DMS114 treated with DMSO at 0.1 percent for 48 hours (cell line): ENCODE data around the gene TEX19.
"Not testable (repeated sequence)": the region's sequence is repeated elsewhere in the genome, so short reads cannot be mapped to it uniquely, and the experiment has no call there.

Experiments used
- DNase-seq: peaks from one replicate; lab custom pipeline; 2025; ENCODE audit not compliant: unreplicated experiment; lab: John Stamatoyannopoulos, UW

TEX19 gene

DNA sequence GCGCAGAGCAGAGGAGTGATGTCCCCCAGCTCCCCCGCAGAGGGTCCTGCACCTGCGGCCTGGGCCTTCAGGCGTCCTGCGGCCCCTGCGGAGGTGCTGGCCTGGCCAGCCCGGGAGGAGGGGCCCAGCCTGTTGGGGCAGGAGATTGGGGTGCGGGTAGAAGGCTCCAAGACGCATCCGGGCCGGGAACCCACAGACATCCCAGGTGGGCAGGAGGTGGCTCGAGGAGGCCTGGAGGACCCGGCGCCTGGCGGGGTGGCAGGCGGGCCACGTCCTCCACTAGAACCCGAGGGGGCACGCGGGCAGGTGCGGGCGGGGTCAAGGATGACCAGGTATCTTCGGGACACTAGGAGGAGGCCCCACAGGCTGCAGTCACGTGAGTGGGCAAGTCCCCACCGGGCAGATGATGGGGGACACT, 24.8 kb upstream of the TEX19 start:
- DNase-seq: no peak

DNA sequence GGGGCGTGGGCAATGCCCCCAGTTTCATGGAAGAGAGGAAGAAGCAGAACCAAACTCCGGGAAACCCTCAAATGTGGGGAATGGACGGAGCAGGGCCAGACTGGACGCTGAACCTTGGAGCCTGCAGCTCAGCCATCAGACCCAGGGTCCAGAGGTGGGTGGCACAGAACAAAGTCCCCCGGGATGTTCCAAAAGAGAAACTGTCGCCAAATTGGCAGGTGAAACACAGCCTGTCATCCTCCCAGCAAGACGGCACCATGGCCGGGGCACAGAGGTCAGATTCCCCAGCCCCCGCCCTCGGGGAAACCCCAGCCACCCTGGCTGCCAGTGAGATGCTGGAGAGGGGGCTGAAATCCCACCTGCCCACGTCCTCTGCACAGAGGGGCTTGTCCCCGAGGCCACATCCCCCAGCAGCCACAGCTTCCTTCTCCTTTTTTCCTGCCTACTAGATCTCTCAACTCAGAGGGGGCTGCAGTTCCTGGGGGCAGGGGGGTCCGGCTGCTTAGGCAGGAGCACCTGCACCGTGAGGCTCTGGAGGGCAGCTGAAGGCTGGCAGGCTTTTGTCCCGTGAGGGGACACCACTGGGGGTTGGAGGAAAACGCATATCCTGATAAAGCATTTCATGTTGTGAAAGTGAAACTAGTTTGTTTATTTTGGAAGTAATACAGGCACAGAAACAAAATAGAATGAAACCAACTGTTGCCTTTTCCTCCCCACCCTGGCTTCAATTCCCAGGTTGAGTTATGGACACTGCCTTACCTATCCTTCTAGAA, 24.2 kb upstream of the TEX19 start:
- no peak for DNase-seq

DNA sequence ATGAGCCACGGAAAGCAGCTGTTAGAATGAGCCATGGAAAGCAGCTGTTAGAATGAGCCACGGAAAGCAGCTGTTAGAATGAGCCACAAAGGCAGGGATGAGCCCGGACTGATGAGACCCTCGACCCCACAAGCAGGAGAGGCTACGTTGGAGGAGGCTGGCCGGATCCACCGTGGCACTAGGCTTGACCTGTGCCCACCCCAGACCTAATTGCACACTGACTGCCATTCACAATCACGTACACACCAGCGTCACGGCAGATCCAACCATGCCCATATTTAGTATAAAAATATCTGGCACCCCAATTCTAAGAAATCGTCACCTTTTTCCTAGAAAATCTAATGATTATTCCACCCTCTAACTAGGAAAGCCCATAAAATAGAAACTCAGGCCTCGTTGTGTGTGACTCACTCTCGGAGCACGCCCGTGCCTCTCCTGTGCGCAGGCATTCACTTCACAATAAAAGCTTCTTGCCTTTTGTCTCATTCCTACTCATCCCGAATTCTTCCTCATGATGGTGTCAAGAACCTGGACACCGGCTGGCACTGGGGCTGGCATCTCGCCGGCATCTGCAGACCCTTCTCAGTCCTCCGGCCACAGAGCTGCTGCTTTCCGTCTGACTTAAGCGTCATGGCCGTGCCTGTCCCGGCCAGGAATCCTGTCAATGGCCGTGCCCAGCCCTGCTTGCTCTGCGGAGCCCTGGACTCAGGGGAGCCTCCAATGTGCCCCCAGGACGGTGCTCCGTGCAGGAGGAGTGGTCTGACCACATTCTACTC, 20.0 kb upstream of the TEX19 start:
- no peak for DNase-seq

DNA sequence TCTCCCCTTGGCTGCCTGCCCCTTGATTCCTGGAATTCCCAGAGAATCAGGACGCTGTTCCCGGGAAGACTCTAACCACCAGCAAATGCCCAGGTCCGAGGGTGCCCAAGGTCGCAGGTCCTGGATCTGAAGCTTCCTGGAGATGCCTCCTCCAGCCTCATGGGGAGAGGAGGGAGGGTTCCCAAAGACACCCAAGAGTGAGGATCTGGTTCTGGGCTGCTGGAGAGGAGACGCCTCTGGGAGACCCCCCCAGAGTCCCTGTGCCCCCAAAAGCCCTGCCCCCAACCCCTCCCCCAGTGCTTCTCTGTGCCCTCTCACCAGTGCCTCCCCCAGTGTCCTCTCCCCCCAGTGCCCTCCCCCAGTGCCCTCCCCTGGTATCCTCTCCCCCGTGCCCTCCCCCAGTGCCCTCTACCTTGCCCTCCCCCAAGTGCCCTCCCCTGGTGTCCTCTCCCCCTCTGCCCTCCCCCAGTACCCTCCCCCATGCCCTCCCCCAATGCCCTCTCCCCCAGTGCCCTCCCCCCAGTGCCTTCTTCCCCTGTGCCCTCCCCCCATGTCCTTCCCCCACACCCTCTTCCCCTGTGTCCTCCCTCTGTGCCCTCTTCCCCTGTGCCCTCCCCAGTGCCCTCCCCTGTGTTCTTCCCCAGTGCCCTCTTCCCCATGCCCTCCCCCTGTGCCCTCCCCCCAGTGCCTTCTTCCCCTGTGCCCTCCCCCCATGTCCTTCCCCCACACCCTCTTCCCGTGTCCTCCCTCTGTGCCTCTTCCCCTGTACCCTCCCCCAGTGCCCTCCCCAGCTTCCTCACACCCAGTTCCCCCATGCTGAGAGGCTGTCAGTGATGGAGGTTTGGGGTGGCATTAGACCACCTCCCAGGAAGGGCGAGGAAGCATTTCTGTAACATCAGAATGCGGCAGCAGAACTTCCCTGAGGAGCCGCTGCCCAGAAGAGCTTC, 19.1 kb upstream of the TEX19 start:
- no peak for DNase-seq

DNA sequence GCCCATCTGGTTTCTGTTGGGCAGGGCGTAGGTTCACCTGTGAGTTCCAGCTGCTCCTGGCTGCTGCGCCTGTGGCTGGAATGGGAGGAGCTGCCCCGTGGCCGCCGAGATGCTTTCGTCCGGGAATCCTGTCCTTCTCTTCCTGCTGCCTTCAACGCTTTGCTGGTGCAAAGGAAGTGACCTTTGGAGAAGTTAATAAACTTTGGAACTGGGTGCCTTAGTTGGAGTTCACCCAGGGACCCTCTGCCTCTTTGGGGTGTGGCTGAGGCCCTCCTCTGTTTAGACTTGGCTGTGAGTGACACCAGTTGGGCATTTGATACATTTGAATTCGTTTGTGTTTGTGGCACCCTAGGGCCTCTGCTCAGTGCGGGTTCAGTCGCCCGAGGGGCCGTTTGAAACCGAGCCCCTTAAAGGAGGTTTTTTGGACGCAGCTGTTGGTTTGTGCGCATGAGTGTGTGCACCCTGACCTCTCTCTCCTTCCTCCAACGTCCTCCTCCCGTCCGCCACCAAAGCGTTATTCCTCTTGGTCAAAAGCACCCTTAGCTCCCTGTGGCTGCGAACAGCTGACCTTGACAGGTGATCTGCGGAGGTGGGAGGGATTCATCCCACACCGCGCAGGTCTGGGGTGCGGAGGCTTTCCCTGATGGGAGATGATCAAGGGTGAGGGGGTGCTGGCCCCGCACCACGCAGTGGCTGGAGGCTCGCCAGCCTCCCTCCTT, 16.5 kb upstream of the TEX19 start:
- DNase-seq: no peak

DNA sequence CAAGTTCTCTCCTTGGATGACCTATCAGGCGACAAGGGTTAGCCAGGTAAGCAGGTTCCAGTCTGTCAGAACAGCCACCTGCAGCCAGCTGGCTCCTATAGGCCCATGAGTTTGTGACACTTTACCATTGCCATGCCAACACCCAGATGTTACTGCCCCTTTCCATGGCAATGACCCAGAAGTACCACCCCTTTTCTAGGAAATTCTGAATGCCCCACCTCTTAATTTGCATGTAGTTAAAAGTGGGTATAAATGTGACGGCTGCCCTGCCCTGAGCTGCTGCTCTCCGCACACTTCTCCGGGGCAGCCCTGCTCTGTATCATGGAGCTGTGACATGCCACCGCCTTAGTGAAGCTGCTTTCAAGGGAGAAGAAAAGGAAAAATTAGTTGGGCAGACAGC, 15.5 kb upstream of the TEX19 start:
- DNase-seq: no peak

DNA sequence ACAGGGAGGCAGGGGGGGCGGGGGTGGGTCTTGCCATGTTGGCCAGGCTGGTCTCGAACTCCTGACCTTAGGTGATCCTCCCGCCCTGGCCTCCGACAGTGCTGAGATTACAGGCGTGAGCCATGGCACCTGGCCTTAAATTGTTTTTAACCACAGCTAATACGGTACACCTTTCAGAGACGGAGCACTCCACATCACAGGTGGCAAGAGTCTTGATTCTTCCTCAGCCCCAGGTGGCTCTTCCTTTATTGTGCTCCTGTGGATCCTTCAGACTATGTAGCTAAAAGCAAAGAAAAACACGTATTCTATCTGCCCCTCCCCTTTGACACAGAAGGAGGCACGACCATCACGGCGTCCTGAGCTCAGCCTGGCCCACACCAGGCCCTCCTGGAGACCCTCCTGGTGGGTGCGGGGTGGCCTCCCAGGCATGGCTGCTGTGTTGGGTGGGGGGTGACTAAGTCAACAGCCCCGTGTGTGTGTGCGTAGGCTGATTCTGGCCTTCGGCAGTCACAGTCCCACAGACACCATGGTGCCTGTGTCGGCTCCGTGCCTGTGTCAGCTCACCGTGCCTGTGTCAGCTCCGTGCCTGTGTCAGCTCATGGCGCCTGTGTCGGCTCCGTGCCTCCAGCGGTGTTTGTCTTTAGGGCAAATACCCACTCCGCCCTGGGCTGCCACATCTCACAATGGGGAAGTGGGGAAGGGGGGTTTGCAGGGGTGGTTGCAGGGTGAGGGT, 14.7 kb upstream of the TEX19 start:
- DNase-seq: no peak

DNA sequence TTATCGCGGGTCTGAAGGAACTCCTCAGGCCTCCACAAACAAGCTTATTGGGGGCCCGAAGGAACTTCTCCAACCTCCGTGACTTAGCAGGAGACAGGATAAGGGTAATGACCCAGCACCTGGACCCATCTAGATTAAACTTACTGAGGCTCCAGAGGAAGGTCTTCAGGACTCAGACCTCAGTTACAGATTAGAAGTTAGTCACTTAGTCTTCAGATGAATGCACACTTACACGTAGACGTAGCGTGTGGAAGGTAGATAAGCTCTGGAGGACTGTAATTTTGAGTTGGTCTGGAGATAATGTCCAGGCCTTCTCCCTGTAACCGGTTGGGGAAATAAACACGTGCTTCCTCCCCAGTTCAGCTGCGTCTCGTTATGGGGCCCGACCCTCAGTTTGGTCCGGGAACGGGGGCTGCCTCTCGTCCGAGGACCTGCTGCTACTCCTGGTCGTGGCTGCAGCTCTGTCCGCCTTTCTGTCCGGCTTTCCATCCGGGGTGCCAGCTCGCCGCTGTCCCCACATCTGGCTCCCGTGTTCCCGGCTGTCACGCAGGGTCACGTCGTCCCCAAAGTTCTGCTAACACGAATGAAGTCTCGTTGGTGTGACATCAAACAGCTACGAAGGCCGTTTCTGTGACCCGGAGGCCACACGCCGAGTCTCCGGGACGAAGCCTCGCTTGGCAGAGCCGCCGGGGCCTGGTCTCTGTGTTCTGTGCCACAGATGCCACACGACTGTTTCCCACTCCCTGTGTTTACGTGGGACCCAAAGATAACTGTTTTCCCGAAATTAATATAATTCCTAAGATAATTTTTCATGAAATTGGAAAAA, 13.7 kb upstream of the TEX19 start:
- DNase-seq: no peak

DNA sequence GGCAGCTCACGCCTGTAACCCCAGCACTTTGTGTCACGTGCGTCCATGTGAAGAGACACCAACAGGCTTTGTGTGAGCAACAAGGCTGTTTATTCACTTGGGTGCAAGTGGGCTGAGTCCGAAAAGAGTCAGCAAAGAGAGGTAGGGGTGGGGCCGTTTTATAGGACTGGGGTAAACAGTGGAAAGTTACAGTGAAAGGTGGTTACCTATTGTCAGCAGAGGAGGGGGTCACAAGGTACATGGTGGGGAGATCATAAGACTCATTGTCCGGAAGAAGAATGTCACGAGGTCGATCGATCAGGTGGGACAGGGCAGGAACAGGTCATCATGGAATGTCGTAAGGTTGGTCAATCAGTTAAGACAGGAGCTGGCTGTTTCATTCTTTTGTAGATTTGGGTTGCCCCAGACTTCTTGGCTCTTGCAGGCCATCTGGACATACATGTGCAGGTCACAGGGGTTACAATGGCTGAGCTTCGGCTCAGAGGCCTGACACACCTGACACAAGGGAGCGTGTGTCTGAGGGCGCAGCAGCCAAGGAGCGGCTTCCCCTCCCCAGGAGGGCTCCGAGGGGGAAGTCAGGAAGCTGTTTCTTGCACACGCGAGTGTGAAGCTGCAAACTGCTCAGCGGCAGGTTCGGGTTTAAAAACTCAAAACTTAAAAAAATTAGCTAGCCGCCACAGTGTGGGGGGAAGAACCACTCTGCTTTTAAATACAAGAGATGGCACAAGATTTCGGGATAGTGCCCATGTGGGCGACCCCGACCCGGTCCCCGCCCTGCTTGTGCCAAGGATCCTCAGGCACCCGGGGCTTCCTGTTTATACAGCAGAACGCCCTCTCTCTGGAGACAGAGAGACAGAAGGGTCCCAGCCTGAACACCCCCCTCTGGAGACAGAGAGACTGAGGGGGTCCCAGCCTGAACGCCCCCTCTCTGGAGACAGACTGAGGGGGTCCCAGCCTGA, 12.4 kb upstream of the TEX19 start:
- DNase-seq: no peak

DNA sequence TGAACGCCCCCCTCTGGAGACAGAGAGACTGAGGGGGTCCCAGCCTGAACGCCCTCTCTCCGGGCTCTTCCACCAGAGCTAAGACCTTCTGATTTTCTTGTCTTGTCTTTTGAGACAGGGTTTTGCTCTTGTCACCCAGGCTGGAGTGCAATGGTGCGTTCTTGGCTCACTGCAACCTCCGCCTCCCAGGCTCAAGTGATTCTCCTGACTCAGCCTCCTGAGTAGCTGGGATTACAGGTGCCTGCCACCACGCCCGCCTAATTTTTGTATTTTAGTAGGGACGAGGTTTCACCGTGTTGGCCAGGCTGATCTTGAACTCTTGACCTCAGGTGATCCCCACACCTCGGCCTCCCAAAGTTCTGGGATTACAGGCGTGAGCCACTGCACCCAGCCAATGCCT, 11.1 kb upstream of the TEX19 start:
- not testable (repeated sequence) for DNase-seq

DNA sequence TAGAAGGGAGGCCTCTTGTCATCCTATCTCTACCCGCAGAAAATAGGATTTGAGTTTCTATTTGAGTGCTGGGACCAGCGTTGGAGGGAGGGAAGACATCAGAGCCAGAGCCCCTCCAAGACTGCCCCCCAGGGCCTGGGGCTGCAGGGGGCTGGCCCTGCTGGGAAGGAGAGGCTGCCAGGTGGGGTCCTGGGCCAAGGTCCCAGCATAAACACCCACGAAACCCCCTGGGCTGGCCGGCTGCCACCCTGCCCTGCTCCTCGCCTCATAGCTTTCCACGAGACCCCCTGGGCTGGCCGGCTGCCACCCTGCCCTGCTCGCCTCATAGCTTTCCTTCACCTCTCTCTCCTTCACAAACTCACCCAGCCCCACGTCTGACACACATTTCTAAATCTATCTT, 10.6 kb upstream of the TEX19 start:
- no peak for DNase-seq

DNA sequence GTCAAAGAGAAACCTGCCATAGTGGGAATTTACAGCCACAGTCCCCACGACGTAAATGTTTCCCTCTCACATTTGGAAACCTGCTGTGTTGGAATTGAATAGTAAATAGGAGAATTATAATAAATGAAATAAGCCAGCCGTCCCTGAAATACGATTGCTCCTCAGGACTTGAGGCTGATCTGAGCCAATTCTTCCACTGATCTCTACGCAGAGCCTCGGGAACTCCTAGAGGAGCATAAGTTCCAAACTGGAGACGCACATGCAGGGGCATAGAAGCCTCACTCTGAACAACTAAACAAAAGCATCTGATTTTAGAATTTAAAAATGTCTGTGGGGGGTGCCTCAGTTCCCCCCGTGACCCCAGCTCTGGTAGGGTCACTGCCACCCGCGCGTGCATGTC, 10.2 kb upstream of the TEX19 start:
- no peak for DNase-seq

DNA sequence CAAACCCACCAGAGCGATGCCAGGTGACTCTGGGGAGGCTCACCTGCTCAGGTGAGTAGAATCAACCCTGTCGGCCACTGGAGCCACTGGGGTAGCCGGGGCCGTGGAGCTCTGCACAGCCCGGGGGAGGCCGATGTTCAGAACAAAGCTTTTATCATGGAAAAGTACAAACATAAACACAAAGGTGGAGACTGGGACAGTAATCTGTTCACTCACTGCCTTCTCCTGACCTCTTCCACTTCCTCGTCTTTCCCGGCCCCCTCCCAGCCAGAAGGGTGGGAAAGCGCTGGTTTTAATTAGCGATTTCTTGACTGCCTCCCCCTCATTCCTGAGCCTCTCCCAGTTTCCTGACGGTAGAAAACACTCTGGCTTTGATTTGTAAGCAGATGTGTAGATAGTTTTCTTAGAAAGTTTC, 9.8 kb upstream of the TEX19 start:
- no peak for DNase-seq

DNA sequence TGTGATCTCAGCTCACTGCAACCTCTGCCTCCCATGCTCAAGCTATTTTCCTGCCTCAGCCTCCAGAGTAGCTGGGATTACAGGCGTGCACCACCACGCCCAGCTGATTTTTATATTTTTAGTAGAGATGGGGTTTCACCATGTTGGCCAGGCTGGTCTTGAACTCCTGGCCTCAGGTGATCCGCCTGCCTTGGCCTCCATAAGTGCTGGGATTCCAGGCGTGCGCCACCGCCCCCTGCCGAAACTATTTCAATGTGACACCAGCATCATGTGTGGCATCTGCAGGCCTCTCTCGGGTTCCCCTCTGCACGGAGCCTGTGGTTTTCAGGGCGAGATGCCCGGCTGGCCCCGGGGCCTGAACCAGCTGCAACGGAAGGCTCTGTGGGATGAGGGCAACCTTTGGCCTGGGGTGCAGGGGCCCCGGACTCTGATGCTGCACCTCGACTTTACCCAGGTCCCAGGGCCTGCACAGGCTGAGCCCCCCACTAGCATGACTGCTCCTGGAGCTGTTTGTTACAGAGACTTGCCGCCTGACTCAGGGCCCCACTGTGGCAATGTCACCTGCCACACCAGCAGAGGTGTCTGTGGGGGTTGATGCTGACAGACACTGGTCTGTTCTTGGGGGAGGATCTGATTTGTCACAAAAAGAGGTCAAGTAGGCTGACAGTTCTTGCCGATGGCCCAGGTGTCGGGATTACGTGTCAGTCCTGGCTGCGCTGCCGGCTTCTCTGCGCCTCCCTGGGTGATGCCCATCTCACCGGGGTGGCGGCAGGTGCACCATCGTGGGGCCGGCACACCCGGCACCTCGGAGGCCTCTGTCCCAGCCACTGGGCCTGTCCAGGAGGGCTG, 8.6 kb upstream of the TEX19 start:
- DNase-seq: no peak

DNA sequence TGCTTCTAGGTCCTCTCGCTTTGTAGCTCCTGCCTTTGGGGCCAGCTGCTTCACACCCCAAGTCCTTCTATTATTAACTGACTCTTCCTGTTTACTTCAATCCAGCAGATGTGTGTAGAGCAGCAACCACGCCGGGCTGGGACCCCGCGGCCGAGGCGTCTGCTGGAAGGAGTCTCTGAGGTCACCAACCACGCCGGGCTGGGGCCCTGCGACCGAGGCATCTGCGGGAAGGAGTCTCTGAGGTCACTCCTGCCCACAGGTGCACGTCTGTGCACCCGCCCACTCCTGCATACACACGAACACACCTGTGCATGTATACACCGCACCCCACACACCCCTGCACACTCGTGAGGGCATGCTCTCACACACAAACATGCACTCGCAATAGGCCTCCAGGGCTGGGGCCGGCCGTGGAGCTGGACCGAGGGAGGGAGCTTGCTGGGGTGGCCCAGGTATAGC, 7.8 kb upstream of the TEX19 start:
- no peak for DNase-seq

DNA sequence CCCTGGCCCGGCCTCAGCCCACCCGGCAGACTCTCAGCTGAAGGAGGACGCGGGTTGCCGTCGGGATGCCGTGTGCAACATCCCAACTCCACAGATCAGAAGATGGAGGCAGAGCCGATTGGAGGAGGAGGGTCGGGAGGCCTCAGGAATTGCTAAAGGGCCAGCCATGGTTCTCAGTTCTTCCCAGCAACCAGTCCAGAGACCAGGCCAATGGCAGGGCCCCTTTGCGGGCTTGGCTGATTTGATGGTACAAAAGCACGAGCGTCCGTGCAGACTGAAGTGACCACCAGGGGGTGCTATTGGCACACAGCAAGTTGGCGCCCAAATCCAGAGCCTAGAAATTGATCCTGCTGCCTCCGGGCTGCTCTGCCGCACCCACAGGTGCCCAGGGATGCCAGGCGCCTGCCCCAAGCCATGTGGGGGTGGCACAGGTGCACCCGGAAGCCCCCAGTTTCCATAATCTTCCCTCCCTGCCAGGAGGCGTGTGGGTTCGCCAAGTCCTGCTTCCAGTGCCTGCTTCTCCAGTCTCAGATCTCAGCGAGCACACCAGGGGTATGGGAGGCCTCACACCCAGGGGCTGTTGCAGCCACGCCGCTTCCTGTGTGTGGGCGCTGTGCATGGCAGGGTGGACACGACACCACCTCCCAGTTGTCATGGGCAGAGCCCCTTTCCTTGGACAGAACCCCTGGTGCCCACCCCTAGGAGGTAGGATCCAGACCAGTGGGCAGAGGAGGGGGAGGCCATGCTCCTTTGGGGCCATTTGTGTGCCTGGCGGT, 7.1 kb upstream of the TEX19 start:
- peak; percentile 68 for DNase-seq
